ENCODE measurements around the gene KICS2.

GRCh38 chr12:64261813-64262212 lies 39.7 kb upstream of the KICS2 start:
- TF ChIP-seq CTCF (IDR thresholded peaks at IDR 0.05) (no peak), POLR2A (IDR thresholded peaks at IDR 0.05) (no peak)
